ENCODE results near the gene GPR21. TPM values are rescaled to one million over a fixed set of nuclear protein-coding genes. Genes with fewer than 3 reads are reported as not detected.

GPR21 gene
- polyA plus RNA-seq (2012; rRNA removed), result not detected in 2 replicates
- not detected in 2 replicates for polyA plus RNA-seq (2012; cell fraction: cytosol; rRNA removed)
- polyA plus RNA-seq (2012; cell fraction: nucleus; rRNA removed), result 0.08 and 0.27 TPM in 2 replicates

GRCh38 chr9:123033352-123033751, at the start of gene GPR21:
GPR21 (plus strand) TSS chr9:123033667; CDS start chr9:123034567, 900 bp downstream.
- Histone ChIP-seq H2AFZ (ENCODE audit: low read depth) (no peak within 1 kb of the TSS), H3K9ac (no peak within 1 kb of the TSS), H3K36me3 (replicated peaks in 1 of 2; ENCODE audit: control insufficient read depth in 1 of 2, insufficient read depth in 2 of 2, low read length in 1 of 2) (peaks cover 23 to 36% of the 10 kb centered on the region in 2 experiments), H3K27me3 (ENCODE audit: insufficient read depth) (no peaks in the 10 kb centered on the region), H3K9me3 (no peaks in the 10 kb centered on the region), H3F3A (replicated peaks; ENCODE audit: insufficient read depth) (peaks cover 5% of the 10 kb centered on the region), H3K4me2 (no peak within 1 kb of the TSS), H3K4me3 (ENCODE audit: low read depth in 2 of 2, low read length in 1 of 2) (no peak within 1 kb of the TSS), H3K79me2 (ENCODE audit: insufficient read depth) (no peaks in the 10 kb centered on the region), H3K9me2 (no peaks in the 10 kb centered on the region), H3K4me1 (ENCODE audit: control insufficient read depth in 1 of 2, insufficient read depth in 2 of 2, low read depth in 1 of 2, low read length in 1 of 2) (peaks cover 0 to 8% of the 10 kb centered on the region in 2 experiments; a peak in 2 of 4 replicates), H4K20me1 (ENCODE audit: insufficient read depth) (no peaks in the 10 kb centered on the region), H3K27ac (ENCODE audit: low read depth in 2 of 2, low read length in 1 of 2) (no peak within 1 kb of the TSS)
- WGBS (ENCODE audit: low lambda C conversion rate), result 93% methylated on average over 7 of the region's 7 CpGs
- no peak for DNase-seq
- ChIA-PET CTCF (no interaction called here), POLR2A (no interaction called here)
- TF ChIP-seq FOXM1 (IDR thresholded peaks at IDR 0.05; ENCODE audit: low read depth) (no peak), FOXJ3 (CRISPR knock-in tag; IDR thresholded peaks at IDR 0.05) (no peak), GATA2 (CRISPR knock-in tag; IDR thresholded peaks at IDR 0.05) (no peak), NRF1 (IDR thresholded peaks at IDR 0.05; ENCODE audit: low read depth, low read length) (no peak), RXRA (IDR thresholded peaks at IDR 0.05; ENCODE audit: borderline replicate concordance, low read depth) (no peak), TAF1 (IDR thresholded peaks at IDR 0.05; ENCODE audit: borderline replicate concordance, low read depth, low read length) (no peak), FOSL2 (IDR thresholded peaks at IDR 0.05; ENCODE audit: borderline replicate concordance, low read depth) (no peak), MXI1 (IDR thresholded peaks at IDR 0.05; ENCODE audit: low read depth, low read length) (no peak), CHD2 (IDR thresholded peaks at IDR 0.05; ENCODE audit: low read length, partially characterized antibody) (no peak), MEF2A (IDR thresholded peaks at IDR 0.05; ENCODE audit: borderline replicate concordance, low read depth) (no peak)

GRCh38 chr9:122986010-122986409, 47.5 kb upstream of the GPR21 start:
- POLR2A ChIA-PET, result no interaction called here
- CTCF ChIA-PET, result no interaction called here
- TF ChIP-seq USF2 (IDR thresholded peaks at IDR 0.05; ENCODE audit: borderline replicate concordance, low read depth, low read length) (no peak), TCF12 (IDR thresholded peaks at IDR 0.05) (no peak), MXI1 (IDR thresholded peaks at IDR 0.05; ENCODE audit: low read depth, low read length) (no peak), PBX3 (IDR thresholded peaks at IDR 0.05) (no peak), GATA2 (CRISPR knock-in tag; IDR thresholded peaks at IDR 0.05) (no peak), REST (IDR thresholded peaks at IDR 0.05; ENCODE audit: low read depth, low read length) (no peak), CTCF (IDR thresholded peaks at IDR 0.05) (no peak), GABPA (IDR thresholded peaks at IDR 0.05; ENCODE audit: low read depth) (no peak), USF1 (IDR thresholded peaks at IDR 0.05; ENCODE audit: borderline replicate concordance, low read depth) (no peak), ELF1 (IDR thresholded peaks at IDR 0.05) (no peak), FOSL2 (IDR thresholded peaks at IDR 0.05; ENCODE audit: borderline replicate concordance, low read depth) (no peak), SIN3A (IDR thresholded peaks at IDR 0.05; ENCODE audit: borderline replicate concordance, low read depth, low read length) (no peak)

More at GRCh38 chr9:122986010-122986409, 47.5 kb upstream of the GPR21 start:
- no peak overlapping the region for H3K4me3 ChIP-seq (ENCODE audit: low read depth in 2 of 2, low read length in 1 of 2)
- peaks cover 10% of the 10 kb centered on the region for H3F3A ChIP-seq (replicated peaks; ENCODE audit: insufficient read depth)
- WGBS (ENCODE audit: low lambda C conversion rate), result 88% methylated on average over 5 of the region's 5 CpGs
- H3K27ac ChIP-seq (ENCODE audit: low read depth in 2 of 2, low read length in 1 of 2), result no peak overlapping the region
- peaks cover 48 to 52% of the 10 kb centered on the region in 2 experiments for H3K36me3 ChIP-seq (replicated peaks in 1 of 2; ENCODE audit: control insufficient read depth in 1 of 2, insufficient read depth in 2 of 2, low read length in 1 of 2)
- H2AFZ ChIP-seq (ENCODE audit: low read depth), result no peak overlapping the region
- H3K9me3 ChIP-seq, result no peaks in the 10 kb centered on the region
- H4K20me1 ChIP-seq (ENCODE audit: insufficient read depth), result 0 out of 2 replicates have a peak, but pooled peaks cover 5% of the 10 kb centered on the region
- no peak for DNase-seq
- H3K9ac ChIP-seq, result no peak overlapping the region
- H3K9me2 ChIP-seq, result no peaks in the 10 kb centered on the region
- H3K4me1 ChIP-seq (ENCODE audit: control insufficient read depth in 1 of 2, insufficient read depth in 2 of 2, low read depth in 1 of 2, low read length in 1 of 2), result no peaks in the 10 kb centered on the region
- no peak overlapping the region for H3K4me2 ChIP-seq
- H3K27me3 ChIP-seq (ENCODE audit: insufficient read depth), result no peaks in the 10 kb centered on the region
- peaks cover 7% of the 10 kb centered on the region; the same call in 1 of the 2 replicates for H3K79me2 ChIP-seq (ENCODE audit: insufficient read depth)
